C4-2B (cell line): ENCODE measurements around the gene ST6GALNAC6.

Experiments
- H3K27ac ChIP-seq: fragments of 450-650 bp; 2 replicates; pipeline ENCODE4 v1.5.1; 2017
- ZFX ChIP-seq: fragments of 450-650 bp; IDR thresholded peaks from 2 replicates; pipeline ENCODE4 v1.6.1; 2017
- TF ChIP-seq, protein P1 (sequence below): fragments of 450-650 bp; conservative IDR thresholded peaks from 2 replicates; pipeline ENCODE4 v1.5.1; 2017; ENCODE audit warnings: mild to moderate bottlenecking

ST6GALNAC6 gene, protein sequence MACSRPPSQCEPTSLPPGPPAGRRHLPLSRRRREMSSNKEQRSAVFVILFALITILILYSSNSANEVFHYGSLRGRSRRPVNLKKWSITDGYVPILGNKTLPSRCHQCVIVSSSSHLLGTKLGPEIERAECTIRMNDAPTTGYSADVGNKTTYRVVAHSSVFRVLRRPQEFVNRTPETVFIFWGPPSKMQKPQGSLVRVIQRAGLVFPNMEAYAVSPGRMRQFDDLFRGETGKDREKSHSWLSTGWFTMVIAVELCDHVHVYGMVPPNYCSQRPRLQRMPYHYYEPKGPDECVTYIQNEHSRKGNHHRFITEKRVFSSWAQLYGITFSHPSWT

DNA sequence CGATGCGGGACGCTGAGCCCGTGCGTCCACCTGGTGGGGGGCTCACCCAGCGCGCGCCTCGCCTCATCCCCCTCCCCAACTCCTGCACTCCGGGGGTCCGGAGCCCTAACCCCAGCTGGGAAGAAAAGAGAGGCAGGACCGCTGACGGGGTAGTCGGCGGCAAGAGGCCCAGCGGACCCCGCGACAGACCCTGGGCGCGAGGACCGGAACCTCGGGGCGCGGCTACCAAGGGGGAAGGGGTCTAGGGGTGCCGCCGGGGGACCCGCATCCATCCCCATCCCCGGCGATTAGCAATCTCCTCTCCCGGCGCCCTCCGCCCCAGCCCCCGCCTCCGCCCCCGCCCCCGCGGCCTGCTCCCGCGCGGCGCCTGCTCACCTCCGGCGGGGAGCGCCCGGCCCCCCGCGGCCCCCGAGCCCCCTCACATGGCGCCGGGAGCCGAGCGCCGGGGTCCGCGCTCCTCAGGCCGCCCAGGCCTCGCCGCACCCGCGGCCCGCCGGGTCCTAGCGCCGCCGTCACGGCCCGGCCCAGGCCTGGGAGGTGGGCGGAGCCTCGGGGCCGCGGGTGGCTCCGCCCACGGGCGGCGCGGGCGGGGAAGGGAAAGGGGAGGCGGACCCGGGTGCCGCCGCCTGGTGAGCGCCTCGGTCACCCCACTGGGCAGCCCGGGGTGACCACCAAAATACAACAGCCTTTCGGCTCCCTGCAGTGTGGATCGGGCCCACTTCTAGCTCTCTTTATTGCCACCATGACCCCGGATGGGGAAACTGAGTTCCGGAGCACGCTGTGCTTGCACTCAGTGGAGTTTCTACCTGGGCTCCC, at the start of gene ST6GALNAC6:
Gene ST6GALNAC6 (minus strand): TSS at position 476 of the 816 bp plus-strand sequence. CDS start 1,622 bp downstream, outside the sequence.
- TF ChIP-seq, protein P1, sequence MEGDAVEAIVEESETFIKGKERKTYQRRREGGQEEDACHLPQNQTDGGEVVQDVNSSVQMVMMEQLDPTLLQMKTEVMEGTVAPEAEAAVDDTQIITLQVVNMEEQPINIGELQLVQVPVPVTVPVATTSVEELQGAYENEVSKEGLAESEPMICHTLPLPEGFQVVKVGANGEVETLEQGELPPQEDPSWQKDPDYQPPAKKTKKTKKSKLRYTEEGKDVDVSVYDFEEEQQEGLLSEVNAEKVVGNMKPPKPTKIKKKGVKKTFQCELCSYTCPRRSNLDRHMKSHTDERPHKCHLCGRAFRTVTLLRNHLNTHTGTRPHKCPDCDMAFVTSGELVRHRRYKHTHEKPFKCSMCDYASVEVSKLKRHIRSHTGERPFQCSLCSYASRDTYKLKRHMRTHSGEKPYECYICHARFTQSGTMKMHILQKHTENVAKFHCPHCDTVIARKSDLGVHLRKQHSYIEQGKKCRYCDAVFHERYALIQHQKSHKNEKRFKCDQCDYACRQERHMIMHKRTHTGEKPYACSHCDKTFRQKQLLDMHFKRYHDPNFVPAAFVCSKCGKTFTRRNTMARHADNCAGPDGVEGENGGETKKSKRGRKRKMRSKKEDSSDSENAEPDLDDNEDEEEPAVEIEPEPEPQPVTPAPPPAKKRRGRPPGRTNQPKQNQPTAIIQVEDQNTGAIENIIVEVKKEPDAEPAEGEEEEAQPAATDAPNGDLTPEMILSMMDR: no peak
- TF ChIP-seq ZFX: no peak; the same call in 1 of the 2 replicates
- H3K27ac ChIP-seq: peak within 1 kb of the TSS; percentile 69

DNA sequence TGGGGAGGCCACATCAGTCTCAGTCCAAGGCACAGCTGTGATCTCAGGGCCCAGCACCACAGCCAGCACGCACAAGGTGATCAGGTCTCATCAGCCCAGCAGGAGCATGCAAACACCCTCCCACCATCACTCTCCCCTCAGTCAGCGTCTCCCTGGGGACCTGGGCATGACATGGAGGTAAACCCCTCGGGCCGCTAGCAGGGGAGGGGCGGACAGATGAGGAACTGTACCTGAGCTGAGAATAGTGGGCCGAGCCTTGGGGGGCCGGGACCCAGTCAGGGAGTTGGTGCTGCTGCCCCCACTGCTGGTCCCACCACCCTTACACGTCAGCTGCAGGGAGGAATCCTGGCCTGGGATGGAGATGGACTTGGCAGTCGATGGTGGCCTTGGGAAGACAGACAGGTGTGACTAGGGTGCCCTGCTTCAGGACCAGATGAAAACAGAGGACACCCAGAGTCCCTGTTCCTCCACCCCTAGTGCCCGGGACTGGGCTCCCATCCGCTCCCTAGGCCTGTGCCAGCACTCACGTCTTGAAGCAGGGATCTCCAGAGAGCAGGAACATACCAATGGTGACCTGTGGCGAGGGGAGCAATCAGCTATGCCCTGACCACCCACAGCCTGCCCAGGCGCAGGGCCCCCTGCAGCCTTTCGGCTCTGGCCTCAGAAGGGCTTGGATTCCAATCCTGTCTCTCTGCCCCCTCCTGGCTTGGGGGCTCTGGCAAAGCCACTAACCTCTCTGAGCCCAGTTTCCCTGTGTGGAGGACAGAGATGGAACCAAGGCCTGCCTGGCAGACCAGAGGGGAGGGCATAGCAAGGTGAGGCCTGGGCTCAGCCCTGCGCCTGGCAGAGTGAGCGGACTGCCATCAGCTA, 48.7 kb upstream of the ST6GALNAC6 start:
- TF ChIP-seq, protein P1: no peak
- no peak for TF ChIP-seq ZFX
- H3K27ac ChIP-seq: no peak overlapping the region

DNA sequence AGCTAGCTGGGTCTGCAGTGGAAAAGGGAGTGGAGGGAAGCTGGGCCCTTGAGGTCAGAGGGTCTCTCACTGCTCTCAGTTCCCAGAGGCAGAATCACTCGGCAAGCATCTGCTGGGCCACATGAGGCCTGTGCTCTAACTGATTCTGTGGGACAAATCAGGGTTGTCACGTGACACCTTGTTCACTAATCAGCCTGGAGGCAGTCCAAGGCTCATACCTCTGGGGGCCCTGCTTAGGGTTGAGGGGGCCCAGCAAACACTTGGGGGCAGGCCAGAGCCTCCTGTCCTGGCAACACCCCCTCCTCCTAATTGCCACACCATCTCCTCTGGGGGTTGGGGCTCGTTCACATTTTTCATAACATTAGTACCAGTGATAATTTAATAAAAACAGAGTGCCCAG, 47.3 kb upstream of the ST6GALNAC6 start:
- no peak overlapping the region for H3K27ac ChIP-seq
- TF ChIP-seq, protein P1: no peak
- TF ChIP-seq ZFX: no peak

DNA sequence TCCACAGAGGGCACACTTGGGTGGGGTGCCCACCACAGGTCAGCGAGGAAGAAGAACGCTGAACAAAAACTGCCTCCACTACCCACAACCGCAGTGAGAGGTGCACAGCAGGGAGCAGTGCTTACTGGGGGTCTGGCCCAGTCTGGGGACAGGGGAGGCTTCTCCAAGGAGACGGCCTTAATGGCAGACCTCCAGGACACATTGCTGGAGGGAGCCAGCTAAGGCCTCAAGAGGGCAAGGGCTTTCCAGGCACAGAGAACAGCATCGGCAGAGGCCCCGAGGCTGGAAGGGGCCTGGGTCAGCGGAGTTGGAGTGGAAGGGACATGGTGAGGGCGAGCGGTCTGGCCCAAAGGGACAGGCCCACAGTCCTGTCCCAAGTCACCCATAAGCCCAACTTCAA, 46.5 kb upstream of the ST6GALNAC6 start:
- H3K27ac ChIP-seq: no peak overlapping the region
- no peak for TF ChIP-seq ZFX
- TF ChIP-seq, protein P1: no peak

DNA sequence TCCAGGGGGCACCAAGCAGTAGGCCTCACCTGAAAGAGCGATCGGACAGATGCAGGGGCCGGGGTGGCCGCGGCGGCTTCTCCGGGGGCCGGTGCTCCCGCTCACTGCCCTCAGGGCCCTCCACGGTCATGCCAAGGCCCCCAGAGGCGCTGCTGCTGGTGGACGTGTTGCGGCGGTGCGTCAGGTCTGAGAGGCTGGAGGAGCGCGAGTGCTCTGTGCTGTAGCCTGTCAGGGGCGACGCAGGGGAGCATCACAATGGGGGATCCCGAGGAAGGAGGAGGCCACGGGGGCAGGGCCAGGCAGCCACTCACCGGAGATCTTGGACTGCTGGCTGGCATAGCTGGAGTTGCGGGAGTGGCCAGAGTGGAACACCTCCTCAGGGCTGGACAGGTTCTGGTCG, 45.9 kb upstream of the ST6GALNAC6 start:
- H3K27ac ChIP-seq: no peak overlapping the region
- TF ChIP-seq, protein P1: no peak
- TF ChIP-seq ZFX: no peak

DNA sequence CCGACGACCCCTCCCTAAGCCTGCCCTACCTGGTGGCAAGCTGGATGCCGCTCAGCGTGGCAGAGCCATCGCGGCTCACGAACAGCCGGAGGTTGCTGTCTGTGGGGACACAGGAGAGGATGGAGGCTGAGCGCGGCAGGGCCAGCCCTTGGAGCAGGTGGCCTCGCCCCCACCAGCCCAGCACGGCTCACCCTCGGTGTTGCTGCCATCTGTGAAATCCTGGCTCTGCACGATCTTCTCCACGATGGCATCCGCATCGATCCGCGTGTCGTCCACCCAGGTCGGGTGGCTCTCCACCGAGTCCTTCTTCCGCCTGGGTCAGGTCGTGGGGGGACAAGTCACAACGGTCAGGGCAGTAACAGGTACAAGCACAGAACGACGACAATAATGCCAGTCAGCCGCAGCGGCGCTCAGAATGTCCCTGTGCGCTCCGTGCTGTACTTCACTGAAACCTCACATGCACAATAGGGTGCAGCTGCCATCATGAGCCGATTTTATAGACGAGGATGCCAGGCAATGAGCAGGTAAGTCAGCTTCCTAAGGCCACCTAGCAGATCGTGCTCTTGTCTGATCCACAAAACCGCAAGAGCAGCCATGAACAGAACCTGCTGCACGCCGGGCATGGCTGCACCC, 45.3 kb upstream of the ST6GALNAC6 start:
- TF ChIP-seq, protein P1: no peak
- TF ChIP-seq ZFX: no peak
- H3K27ac ChIP-seq: no peak overlapping the region
